ENCODE data around the gene ISY1.

GRCh38 chr3:129116482-129116946 lies 44.3 kb downstream of the ISY1 start:
- TF ChIP-seq EP300 (IDR thresholded peaks at IDR 0.05; ENCODE audit: borderline replicate concordance) (no peak), RAD21 (IDR thresholded peaks at IDR 0.05; ENCODE audit: low read depth) (no peak), MAX (IDR thresholded peaks at IDR 0.05) (no peak), REST (IDR thresholded peaks at IDR 0.05; ENCODE audit: low read depth) (no peak)
